ENCODE results near the gene MCRIP2.

The MCRIP2 gene

GRCh38 chr16:632486-633335 lies 8.9 kb upstream of the MCRIP2 start:
- DNase-seq (ENCODE audit: low spot score), result no peak

- DNase-seq (ENCODE audit: low spot score), result no peak
These were observed 8.1 kb upstream of the MCRIP2 start for GRCh38 chr16:633336-634050.

DNA sequence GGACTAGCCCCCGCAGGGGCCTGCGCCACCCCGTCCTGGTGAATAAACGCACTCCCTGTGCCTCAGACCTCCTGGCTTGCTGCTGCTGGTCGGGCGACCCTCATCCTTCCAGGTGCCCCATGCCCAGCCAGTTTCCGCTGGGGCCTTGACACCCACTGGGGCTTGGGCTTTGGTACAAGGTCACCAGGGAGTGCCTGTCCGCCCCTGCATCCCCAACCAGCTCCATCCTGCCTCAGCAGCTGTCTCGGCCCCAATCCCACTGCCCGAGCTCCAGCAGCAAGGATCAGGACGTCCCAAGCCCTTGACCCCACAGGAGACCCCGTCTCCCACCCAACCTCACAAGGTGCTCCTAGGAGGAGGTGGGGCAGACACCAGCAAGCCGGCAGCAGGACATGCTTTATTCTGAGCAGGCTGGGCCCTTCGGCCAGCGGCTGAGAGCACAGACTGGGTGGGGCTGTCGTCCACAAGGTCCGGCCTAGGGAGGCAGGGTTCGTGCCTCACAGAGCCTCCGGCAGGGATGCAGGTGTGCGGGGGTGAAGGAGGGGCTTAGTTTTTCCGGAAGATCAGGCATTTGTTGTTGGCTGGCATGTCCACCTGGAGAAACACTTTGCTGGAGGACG lies 7.5 kb upstream of the MCRIP2 start:
- no peak for DNase-seq (ENCODE audit: low spot score)

DNA sequence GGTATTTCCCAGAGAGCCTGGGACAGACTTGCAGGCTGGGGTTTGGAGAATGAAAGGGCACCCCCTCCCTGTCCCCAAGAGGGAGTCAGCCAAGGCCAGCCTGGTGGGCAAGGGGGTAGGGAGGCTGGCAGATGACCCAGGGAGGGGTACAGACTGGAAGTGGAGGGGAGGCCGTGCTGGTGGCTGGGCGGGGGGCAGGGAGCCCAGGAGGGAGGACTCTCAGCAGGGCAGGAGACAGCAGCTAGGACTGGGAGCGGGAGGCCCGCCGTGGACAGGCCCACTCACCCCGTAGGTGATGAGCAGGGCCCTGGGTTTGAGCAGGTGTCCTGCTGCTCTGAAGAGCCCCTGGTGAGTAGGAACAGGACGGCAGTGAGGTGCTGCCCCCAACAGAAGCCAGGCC lies 6.6 kb upstream of the MCRIP2 start:
- DNase-seq (ENCODE audit: low spot score), result no peak

GRCh38 chr16:635573-636205 lies 5.9 kb upstream of the MCRIP2 start:
- no peak for DNase-seq (ENCODE audit: low spot score)

DNA sequence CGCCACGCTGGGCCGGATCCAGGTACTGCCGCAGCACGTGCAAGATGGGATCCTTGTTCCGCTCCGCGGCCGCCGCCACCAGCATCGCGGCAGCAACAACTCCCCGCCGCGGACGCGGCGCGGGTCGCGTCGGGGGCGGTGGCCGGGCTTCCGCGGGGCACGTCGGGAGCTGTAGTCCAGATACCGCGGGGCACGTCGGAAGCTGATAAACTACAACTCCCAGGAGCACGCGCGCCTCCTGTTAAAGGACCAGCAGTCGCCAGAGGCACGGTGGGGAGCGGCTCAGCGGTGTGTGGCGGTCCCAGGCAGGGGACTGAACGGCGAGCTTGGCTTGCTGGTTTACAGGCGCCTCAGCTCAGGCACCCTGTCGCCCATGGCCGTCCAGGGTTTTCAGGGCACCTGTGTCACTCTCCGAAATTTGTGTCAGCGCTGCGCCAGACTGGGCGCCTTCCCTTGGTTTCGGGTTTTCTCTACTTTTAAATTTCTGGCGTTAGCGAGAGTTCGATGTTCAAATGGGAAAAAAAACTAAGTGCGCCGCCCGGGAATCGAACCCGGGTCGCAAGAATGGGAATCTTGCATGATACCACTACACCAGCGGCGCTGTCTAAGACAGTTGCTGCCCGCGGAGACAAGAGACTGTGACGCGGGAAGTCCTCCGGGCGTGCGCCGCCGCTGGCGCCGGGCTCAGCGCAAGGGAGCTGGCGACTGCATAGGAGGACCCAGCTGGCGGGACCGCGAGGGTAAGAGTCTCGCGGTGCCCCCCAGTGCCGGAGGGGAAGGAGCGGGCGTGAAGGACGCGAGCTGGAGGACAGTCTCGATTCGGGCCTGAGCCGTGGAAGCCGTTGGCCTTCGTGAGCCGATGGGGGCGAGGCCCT lies 5.2 kb upstream of the MCRIP2 start, which contains the start of gene METTL26:
TSS of gene METTL26 (minus strand) at position 100 of the 875 bp plus-strand sequence. CDS start at position 85, 15 bp downstream.
- DNase-seq (ENCODE audit: low spot score), result peak; percentile 93

GRCh38 chr16:637081-638018 lies 4.3 kb upstream of the MCRIP2 start:
- peak; percentile 100 for DNase-seq (ENCODE audit: low spot score)

DNA sequence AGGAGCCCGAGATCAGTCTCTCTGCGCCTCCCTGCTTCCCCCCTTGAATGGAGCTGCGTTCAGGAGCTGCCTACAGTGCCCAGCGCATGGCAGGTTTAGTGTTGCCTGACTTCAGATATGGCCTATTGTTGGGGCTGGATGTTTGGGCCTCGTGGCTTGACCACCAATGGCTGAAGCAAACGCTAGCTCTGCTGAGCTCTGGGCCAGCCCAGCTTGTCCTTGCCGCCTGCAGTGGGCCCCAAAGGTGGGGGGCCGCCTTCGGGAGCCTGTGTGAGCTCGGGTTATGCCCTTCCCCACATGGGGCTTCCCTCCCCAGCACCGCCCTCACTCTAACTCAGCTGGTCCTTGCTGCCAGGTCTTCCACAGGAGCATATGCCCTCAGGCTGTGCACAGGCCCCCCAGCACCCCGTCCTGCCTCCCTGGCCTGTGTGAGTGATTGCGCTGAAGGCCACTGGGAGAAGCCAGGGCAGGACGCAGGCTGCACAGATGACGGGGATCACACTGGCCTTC lies 3.5 kb upstream of the MCRIP2 start:
- DNase-seq (ENCODE audit: low spot score), result no peak

GRCh38 chr16:638836-639235 lies 2.8 kb upstream of the MCRIP2 start:
- no peak for DNase-seq (ENCODE audit: low spot score)

GRCh38 chr16:640614-641013 lies 1.0 kb upstream of the MCRIP2 start:
- DNase-seq (ENCODE audit: low spot score), result no peak

GRCh38 chr16:642189-643049 lies 791 bp downstream of the MCRIP2 start:
- DNase-seq (ENCODE audit: low spot score), result peak; percentile 30

DNA sequence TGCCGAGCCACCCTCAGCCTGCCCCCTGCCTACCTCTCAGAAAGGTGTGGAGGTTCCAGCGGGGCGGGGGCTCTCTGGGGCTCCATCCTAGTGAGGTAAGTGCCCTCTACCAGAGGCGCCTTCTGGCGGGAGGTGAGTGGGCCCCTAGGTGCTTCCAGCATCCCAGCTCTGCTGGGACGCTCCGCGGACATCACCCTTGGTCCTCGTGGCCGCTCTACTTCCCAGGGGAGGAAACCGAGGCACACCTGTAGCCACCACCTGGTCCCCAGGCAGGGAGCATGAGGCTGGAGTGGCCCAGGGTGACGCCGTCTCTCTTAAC lies 1.4 kb downstream of the MCRIP2 start:
- no peak for DNase-seq (ENCODE audit: low spot score)

- no peak for DNase-seq (ENCODE audit: low spot score)
These were observed 2.9 kb downstream of the MCRIP2 start for GRCh38 chr16:644556-644955.

DNA sequence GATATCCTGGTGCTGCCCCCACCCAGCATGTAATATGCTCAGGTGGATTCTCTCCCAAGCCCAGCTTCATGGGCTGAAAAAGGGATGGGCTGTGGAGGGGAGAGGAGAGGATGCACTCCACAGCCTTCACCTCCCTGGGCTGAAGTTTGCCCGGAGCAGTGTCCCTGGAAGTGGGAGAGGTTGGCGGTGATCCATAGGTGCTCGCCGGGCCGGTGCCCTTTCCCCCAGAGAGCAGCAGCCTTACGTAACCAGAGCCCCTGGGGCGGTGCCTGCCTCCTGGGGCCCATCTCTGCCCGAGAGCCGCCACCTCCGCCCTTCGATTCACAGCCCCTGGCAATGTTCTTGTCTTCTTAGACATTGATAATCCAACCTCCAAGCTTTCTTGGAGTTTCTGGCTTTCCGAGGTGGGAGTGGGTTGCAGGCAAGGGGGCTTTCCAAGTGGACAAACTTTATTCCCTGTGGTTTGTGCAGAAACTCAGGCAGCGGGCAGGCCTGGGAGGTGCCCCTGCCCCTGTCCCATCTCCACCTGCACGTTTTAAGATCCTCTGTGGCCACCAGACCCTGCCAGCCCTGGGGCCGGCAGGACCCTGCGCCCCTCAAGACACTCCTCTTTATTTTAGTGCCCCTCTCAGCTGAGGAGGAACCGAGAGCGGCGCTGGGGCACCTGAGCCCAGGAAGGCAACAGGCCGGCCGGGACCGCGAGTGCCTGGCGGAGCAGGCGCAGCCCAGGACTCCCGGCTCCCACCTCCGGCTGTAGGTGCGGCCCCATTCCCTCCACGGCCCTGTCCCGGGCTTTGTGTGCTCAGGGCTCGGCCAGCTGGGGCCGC lies 4.4 kb downstream of the MCRIP2 start:
- DNase-seq (ENCODE audit: low spot score), result no peak

DNA sequence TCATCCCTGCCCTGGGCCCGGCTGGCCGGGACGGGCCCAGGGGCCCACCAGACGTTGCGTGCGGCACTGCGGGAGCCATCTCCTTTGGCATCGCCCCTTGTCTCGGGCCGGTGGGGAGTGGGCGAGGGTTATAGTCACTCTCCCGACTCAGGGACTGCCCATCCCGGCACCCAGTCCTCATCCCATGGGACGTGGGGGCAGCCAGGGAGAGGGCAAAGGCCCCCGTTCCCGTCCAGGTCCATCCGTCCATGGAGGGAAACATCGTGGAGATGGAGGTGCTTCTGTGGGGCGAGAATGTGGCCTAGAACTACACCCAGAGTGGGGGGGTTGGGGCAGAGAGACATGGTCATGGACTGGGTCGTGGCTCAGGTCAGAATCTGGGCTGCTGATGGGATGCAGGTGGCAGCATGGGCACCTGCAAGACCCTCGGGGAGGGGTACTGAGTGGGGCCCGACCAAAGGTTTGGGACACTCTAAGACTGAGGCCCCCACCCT lies 5.1 kb downstream of the MCRIP2 start:
- no peak for DNase-seq (ENCODE audit: low spot score)

GRCh38 chr16:647173-647902 lies 5.7 kb downstream of the MCRIP2 start:
- DNase-seq (ENCODE audit: low spot score), result no peak

GRCh38 chr16:648071-648780 lies 6.6 kb downstream of the MCRIP2 start:
- peak; percentile 64 for DNase-seq (ENCODE audit: low spot score)
